Measurements from ENCODE around the gene CMTM6. TPM values are rescaled to one million over a fixed set of nuclear protein-coding genes. Genes with fewer than 3 reads are reported as not detected.
"Not testable (repeated sequence)": the region's sequence is repeated elsewhere in the genome, so short reads cannot be mapped to it uniquely, and the experiment has no call there.

Gene CMTM6
- total RNA-seq, 6 donors from 2014 or later, result 16.8 to 86.0 (median 61.3) TPM

GRCh38 chr3:32463415-32463814 lies 39.2 kb downstream of the CMTM6 start:
- not testable (repeated sequence) for H3K27me3 ChIP-seq; H3K9me3 ChIP-seq; ATAC-seq (ENCODE audit: low FRiP score in 2 of 2); H3K4me3 ChIP-seq; H3K36me3 ChIP-seq
- TF ChIP-seq POLR2A (IDR thresholded peaks at IDR 0.05), result peak in 1 of 4 donors; percentile 33
- TF ChIP-seq POLR2AphosphoS5 (IDR thresholded peaks at IDR 0.05), result peak in 1 of 2 donors; percentile 18
- peaks cover 31 to 64% (median 37%) of the 10 kb centered on the region in 4 donors for H3K4me1 ChIP-seq
- H3K27ac ChIP-seq, result peak overlapping the region; percentile 32 to 78 (median 65)
- DNase-seq, result peak in 1 of 2 donors; percentile 53
- WGBS, 2 donors, result 55 to 59% methylated on average over 7 of the region's 7 CpGs

GRCh38 chr3:32462191-32462986 lies 40.3 kb downstream of the CMTM6 start:
- WGBS, 2 donors, result 47 to 51% methylated on average over 8 to 9 of the region's 9 CpGs
- H3K36me3 ChIP-seq; ATAC-seq (ENCODE audit: low FRiP score in 2 of 2); H3K4me3 ChIP-seq; H3K9me3 ChIP-seq; H3K27me3 ChIP-seq; DNase-seq: not testable (repeated sequence)
- H3K27ac ChIP-seq, result peak overlapping the region; percentile 51 to 78 (median 65)
- peaks cover 30 to 64% (median 36%) of the 10 kb centered on the region in 4 donors for H3K4me1 ChIP-seq

- DNase-seq; H3K27me3 ChIP-seq; H3K9me3 ChIP-seq; H3K4me3 ChIP-seq; H3K36me3 ChIP-seq; ATAC-seq (ENCODE audit: low FRiP score in 2 of 2): not testable (repeated sequence)
- H3K4me1 ChIP-seq, result peaks cover 27 to 69% (median 37%) of the 10 kb centered on the region in 4 donors
- WGBS, 2 donors, result 89 to 92% methylated on average over 10 of the region's 10 CpGs
- H3K27ac ChIP-seq, result peak overlapping the region in 2 of 4 donors; percentile 56 to 74
Observed at GRCh38 chr3:32460817-32461496, 41.7 kb downstream of the CMTM6 start.

GRCh38 chr3:32460031-32460749 lies 42.5 kb downstream of the CMTM6 start:
- DNase-seq (peak in 1 of 2 donors; percentile 53), ATAC-seq (ENCODE audit: low FRiP score in 2 of 2) (peak; percentile 44 to 79)
- no peaks in the 10 kb centered on the region for H3K27me3 ChIP-seq
- no peaks in the 10 kb centered on the region for H3K9me3 ChIP-seq
- no peak overlapping the region for H3K4me3 ChIP-seq
- peaks cover 27 to 69% (median 37%) of the 10 kb centered on the region in 4 donors for H3K4me1 ChIP-seq
- TF ChIP-seq POLR2AphosphoS5 (IDR thresholded peaks at IDR 0.05) (no peak), EP300 (IDR thresholded peaks at IDR 0.05) (no peak), POLR2A (IDR thresholded peaks at IDR 0.05) (no peak), CTCF (IDR thresholded peaks at IDR 0.05) (no peak)
- WGBS, 2 donors, result 56 to 57% methylated on average over 11 to 15 of the region's 15 CpGs
- peak overlapping the region in 2 of 4 donors; percentile 56 to 65 for H3K27ac ChIP-seq
- H3K36me3 ChIP-seq, result peaks cover 0 to 5% (median under 1%) of the 10 kb centered on the region in 4 donors

GRCh38 chr3:32459450-32459849 lies 43.2 kb downstream of the CMTM6 start:
- Histone ChIP-seq H3K27me3 (no peaks in the 10 kb centered on the region), H3K4me3 (no peak overlapping the region), H3K27ac (peak overlapping the region in 2 of 4 donors; percentile 57 to 65), H3K36me3 (peaks cover 0 to 10% (median 4%) of the 10 kb centered on the region in 4 donors), H3K9me3 (no peaks in the 10 kb centered on the region), H3K4me1 (peaks cover 27 to 69% (median 37%) of the 10 kb centered on the region in 4 donors)
- WGBS, 2 donors, result 71 to 81% methylated on average over 1 to 5 of the region's 5 CpGs
- ATAC-seq (ENCODE audit: low FRiP score in 2 of 2), result peak in 1 of 2 donors; percentile 8
- peak in 1 of 2 donors; percentile 46 for DNase-seq
- TF ChIP-seq EP300 (IDR thresholded peaks at IDR 0.05) (no peak), CTCF (IDR thresholded peaks at IDR 0.05) (no peak), POLR2A (IDR thresholded peaks at IDR 0.05) (no peak), POLR2AphosphoS5 (IDR thresholded peaks at IDR 0.05) (no peak)

Data from upper lobe of left lung (tissue), 6 donors.